ENCODE measurements around the gene PWWP2B.

GRCh38 chr10:132350946-132351345, 46.1 kb upstream of the PWWP2B start:
- TF ChIP-seq CTCF (IDR thresholded peaks at IDR 0.05) (no peak), POLR2A (IDR thresholded peaks at IDR 0.05) (no peak)

Data from heart left ventricle (tissue), 13 donors.